ENCODE results near the gene ZCCHC7. TPM values are rescaled to one million over a fixed set of nuclear protein-coding genes. Genes with fewer than 3 reads are reported as not detected.

Gene ZCCHC7
- total and polyA plus RNA-seq, 9 of the 15 experiments (the other 6 are each of a cell fraction or from before 2014, with no cell fraction given) = 34.1 to 68.9 (median 48.8) TPM

GRCh38 chr9:37182718-37183117 lies 62.3 kb downstream of the ZCCHC7 start:
- ATAC-seq = peak; percentile 25; the same call in 1 of the 3 replicates
- Histone ChIP-seq H2AFZ (ENCODE audit: low read depth, low read length) (no peak overlapping the region), H3K4me2 (ENCODE audit: insufficient read depth, low read length) (no peak overlapping the region), H3K79me2 (ENCODE audit: control insufficient read depth, insufficient read depth, low read length) (peaks cover 96% of the 10 kb centered on the region), H3K9ac (ENCODE audit: insufficient read depth in 1 of 2, low read depth in 2 of 2, low read length in 2 of 2) (peak overlapping the region in 1 of 2 experiments; percentile 57; a peak in 1 of 4 replicates), H3K4me1 (replicated peaks in 1 of 2; ENCODE audit: control insufficient read depth in 2 of 2, insufficient read depth in 2 of 2, low read length in 2 of 2) (no peaks in the 10 kb centered on the region; a peak in 1 of 5 replicates), H3K36me3 (ENCODE audit: control insufficient read depth, insufficient read depth, low read length) (peaks cover 44% of the 10 kb centered on the region), H3K4me3 (no peak overlapping the region), H3K27ac (ENCODE audit: extremely low read depth, low read depth, low read length) (no peak overlapping the region), H3K9me3 (replicated peaks; ENCODE audit: control insufficient read depth, insufficient read depth, low read depth, low read length) (no peaks in the 10 kb centered on the region), H3K27me3 (ENCODE audit: control insufficient read depth in 2 of 2, insufficient read depth in 2 of 2, low read length in 2 of 2) (no peaks in the 10 kb centered on the region), H3K9me1 (ENCODE audit: control insufficient read depth, insufficient read depth, low read length) (no peaks in the 10 kb centered on the region), H4K20me1 (replicated peaks; ENCODE audit: control insufficient read depth, insufficient read depth, low read length) (no peaks in the 10 kb centered on the region)
- FAIRE-seq = no peak
- POLR2A ChIA-PET = no interaction called here
- BruUV-seq (replicated peaks) = no TSS peak
- no peak for DNase-seq (ENCODE audit: extremely low read depth in 1 of 4, low spot score in 3 of 4)
- in situ Hi-C loops (cut with MboI) (no loop called here), intact Hi-C loops (cut with micrococcal nuclease) (no loop called here)
- WGBS (ENCODE audit: insufficient coverage, low coverage, missing lambda C conversion rate) = 91% methylated on average over 1 of the region's 1 CpG
- TF ChIP-seq GTF3C2 (IDR thresholded peaks at IDR 0.05; ENCODE audit: borderline replicate concordance, extremely low read depth, insufficient read length) (no peak), TAF1 (IDR thresholded peaks at IDR 0.05; ENCODE audit: control insufficient read depth, extremely low read depth, insufficient read depth, low read length, severe bottlenecking) (no peak), SMARCA5 (IDR thresholded peaks at IDR 0.05) (no peak), TSC22D4 (tag; IDR thresholded peaks at IDR 0.05) (no peak), BCL6 (CRISPR knock-in tag; IDR thresholded peaks at IDR 0.05) (no peak)
- TF ChIP-seq, protein P1, sequence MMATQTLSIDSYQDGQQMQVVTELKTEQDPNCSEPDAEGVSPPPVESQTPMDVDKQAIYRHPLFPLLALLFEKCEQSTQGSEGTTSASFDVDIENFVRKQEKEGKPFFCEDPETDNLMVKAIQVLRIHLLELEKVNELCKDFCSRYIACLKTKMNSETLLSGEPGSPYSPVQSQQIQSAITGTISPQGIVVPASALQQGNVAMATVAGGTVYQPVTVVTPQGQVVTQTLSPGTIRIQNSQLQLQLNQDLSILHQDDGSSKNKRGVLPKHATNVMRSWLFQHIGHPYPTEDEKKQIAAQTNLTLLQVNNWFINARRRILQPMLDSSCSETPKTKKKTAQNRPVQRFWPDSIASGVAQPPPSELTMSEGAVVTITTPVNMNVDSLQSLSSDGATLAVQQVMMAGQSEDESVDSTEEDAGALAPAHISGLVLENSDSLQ (IDR thresholded peaks at IDR 0.05) = no peak
- CTCF ChIA-PET (ENCODE audit: low intra/inter-chr PET ratio) = no interaction called here
